KOPT-K1 (cell line): ENCODE measurements around the gene PLA2G4B.

Experiments used
- H3K27ac ChIP-seq: fragments of 200-600 bp; sonication (generic); 2 replicates; pipeline ENCODE4 v1.5.1; 2016; ENCODE audit warnings: antibody characterized with exemption, mild to moderate bottlenecking, low read depth, low read length; ENCODE audit not compliant: poor library complexity, severe bottlenecking
- H3K36me3 ChIP-seq: fragments of 200-600 bp; sonication (generic); 2 replicates; pipeline ENCODE4 v1.5.1; 2017; ENCODE audit warnings: antibody characterized with exemption, mild to moderate bottlenecking, low read length, moderate library complexity; ENCODE audit not compliant: insufficient read depth
- H3K9me3 ChIP-seq: fragments of 200-600 bp; sonication (generic); 2 replicates; pipeline ENCODE4 v1.5.1; 2017; ENCODE audit warnings: antibody characterized with exemption, low read length, mild to moderate bottlenecking; ENCODE audit not compliant: insufficient read depth, poor library complexity, severe bottlenecking

PLA2G4B gene, protein sequence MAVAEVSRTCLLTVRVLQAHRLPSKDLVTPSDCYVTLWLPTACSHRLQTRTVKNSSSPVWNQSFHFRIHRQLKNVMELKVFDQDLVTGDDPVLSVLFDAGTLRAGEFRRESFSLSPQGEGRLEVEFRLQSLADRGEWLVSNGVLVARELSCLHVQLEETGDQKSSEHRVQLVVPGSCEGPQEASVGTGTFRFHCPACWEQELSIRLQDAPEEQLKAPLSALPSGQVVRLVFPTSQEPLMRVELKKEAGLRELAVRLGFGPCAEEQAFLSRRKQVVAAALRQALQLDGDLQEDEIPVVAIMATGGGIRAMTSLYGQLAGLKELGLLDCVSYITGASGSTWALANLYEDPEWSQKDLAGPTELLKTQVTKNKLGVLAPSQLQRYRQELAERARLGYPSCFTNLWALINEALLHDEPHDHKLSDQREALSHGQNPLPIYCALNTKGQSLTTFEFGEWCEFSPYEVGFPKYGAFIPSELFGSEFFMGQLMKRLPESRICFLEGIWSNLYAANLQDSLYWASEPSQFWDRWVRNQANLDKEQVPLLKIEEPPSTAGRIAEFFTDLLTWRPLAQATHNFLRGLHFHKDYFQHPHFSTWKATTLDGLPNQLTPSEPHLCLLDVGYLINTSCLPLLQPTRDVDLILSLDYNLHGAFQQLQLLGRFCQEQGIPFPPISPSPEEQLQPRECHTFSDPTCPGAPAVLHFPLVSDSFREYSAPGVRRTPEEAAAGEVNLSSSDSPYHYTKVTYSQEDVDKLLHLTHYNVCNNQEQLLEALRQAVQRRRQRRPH

GRCh38 chr15:41838400-41838897 lies at the start of gene PLA2G4B:
PLA2G4B (plus strand) TSS chr15:41838847; CDS start chr15:41838914, 67 bp downstream.
- Histone ChIP-seq H3K36me3 (no peaks in the 10 kb centered on the region), H3K27ac (no peak within 1 kb of the TSS)

GRCh38 chr15:41789236-41789635 lies 49.4 kb upstream of the PLA2G4B start:
- no peaks in the 10 kb centered on the region for H3K36me3 ChIP-seq
- no peaks in the 10 kb centered on the region for H3K9me3 ChIP-seq
- peak overlapping the region; percentile 25 for H3K27ac ChIP-seq

More at GRCh38 chr15:41838400-41838897, at the start of gene PLA2G4B:
- no peaks in the 10 kb centered on the region for H3K9me3 ChIP-seq

DNA sequence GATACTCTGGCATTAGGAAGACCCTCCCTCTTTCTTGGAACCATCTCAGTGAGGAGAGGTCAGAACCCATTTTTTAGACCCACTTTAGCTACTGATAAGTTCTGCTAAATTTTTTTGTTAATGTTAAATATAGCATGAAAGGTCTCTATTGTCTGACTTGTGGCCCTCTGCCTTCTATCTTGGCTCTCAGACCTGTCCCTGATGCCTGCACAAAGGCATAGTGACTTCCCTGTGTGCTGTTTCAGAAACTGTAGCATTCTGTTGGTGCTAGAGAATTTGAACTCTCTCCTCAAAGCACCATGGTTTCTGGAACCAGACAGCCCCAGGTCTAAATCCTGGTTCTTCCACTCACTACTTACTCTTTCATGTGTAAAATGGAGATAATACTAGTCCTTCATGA lies 49.0 kb upstream of the PLA2G4B start:
- H3K36me3 ChIP-seq = no peaks in the 10 kb centered on the region
- peak overlapping the region; percentile 25 for H3K27ac ChIP-seq
- H3K9me3 ChIP-seq = no peaks in the 10 kb centered on the region

GRCh38 chr15:41790169-41790568 lies 48.5 kb upstream of the PLA2G4B start:
- Histone ChIP-seq H3K27ac (peak overlapping the region; percentile 73), H3K36me3 (no peaks in the 10 kb centered on the region), H3K9me3 (no peaks in the 10 kb centered on the region)

- Histone ChIP-seq H3K36me3 (no peaks in the 10 kb centered on the region), H3K27ac (peak overlapping the region; percentile 73), H3K9me3 (no peaks in the 10 kb centered on the region)
Measured at GRCh38 chr15:41790756-41791546, 47.7 kb upstream of the PLA2G4B start.

DNA sequence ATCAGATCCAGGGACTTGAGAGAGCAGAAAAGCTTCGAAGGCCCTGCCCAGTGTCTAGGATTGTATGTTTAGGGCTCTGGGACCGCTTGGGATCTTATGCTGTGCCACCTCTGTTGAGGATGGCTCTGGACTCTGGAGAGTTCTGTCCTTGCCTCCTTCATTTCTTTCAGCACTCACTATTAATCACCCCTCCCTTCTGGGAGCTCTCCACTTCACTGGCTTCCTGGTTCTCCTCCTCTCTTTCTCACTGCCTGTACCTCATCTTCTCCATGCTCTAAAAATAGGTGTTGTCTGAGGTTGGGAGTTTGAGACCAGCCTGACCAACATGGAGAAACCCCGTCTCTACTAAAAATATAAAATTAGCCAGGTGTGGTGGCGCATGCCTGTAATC lies 47.1 kb upstream of the PLA2G4B start:
- H3K9me3 ChIP-seq = no peaks in the 10 kb centered on the region

DNA sequence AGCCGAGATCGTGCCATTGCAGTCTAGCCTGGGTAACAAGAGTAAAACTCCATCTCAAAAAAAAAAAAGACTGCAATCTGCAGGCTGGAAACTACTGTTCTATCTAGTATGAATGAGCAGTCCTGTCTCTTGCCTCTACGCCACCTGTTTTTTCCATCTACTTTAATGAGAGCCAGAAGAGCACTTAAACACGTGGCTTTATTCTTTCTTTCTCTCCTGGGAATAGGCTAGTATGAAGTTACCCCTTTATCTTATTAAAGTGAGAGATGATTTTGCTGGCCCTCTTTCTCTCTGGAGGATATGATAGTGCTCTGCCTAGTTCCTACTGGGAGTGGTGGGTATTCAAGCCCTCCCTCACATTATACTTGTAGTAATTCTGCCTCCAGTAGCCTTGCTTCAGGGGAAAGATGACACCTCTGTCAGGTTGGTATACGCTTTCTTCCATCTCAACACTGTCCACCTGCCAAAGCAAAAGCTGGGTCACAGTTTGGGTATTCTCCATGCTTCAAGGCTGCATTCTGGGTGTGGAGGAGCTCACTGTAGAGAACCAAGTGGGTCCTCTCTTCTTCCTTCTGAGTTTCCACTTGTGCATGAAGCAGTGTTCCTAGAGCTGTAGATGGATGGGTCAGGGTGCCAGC lies 46.5 kb upstream of the PLA2G4B start:
- Histone ChIP-seq H3K36me3 (no peaks in the 10 kb centered on the region), H3K27ac (no peak overlapping the region), H3K9me3 (no peaks in the 10 kb centered on the region)

More for the DNA sequence above, 47.1 kb upstream of the PLA2G4B start:
- Histone ChIP-seq H3K27ac (peak overlapping the region; percentile 73), H3K36me3 (no peaks in the 10 kb centered on the region)

DNA sequence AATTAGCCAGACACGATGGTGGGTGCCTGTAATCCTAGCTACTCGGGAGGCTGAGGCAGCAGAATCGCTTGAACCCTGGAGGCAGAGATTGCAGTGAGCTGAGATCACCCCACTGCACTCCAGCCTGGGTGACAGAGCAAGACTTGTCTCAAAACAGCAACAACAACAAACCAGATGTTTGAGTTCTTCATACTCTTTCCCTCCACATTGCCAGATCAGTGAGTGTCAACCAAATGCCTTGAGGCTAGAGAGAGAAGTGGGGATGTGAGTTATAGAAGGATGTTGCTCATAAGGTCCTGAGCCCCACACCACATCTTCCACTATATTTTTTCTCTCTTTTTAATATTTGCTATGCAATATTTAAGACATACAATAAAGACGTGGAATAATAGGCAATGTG lies 44.6 kb upstream of the PLA2G4B start:
- H3K27ac ChIP-seq = no peak overlapping the region
- no peaks in the 10 kb centered on the region for H3K9me3 ChIP-seq
- H3K36me3 ChIP-seq = no peaks in the 10 kb centered on the region

- H3K27ac ChIP-seq = peak overlapping the region; percentile 38
- peaks cover 15% of the 10 kb centered on the region; the same call in 1 of the 2 replicates for H3K36me3 ChIP-seq
- H3K9me3 ChIP-seq = no peaks in the 10 kb centered on the region
Measured at GRCh38 chr15:41795996-41796856, 42.4 kb upstream of the PLA2G4B start.

DNA sequence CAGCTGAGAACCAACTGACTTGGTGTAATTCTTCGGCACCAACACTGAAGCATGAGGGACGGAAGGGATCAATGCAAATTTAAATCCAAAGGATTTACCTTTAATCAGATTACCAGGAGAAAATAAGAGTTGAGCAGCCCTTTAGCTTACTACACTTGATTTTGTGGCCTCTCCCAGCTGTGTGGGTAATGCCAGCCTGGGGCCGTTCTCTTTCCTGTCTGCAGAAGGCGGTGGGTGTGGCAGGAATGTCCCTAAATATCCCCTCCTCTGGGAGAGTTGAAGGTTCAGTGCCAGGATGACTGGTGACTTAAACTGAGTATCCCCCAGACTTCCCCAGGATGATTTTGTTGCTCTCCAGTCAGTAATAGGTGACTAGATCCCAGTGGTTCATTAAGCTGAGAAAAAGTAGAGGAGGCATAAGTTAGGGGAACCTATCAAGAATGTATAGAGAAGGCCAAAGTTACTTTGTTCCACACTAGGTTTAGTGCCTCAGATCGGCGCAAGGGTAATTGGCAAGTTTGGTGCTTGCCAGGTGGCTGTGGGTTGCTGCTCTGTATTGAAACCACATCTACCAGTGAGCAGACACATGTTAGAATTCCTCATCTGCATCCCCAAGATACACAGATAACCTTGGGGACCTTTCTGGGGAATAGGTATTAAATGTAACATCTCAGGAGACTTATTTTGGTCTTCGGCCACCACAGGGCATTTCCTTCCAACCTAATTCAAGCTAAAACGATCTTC lies 41.3 kb upstream of the PLA2G4B start:
- Histone ChIP-seq H3K27ac (peak overlapping the region; percentile 15), H3K9me3 (no peaks in the 10 kb centered on the region), H3K36me3 (peaks cover 22% of the 10 kb centered on the region; the same call in 1 of the 2 replicates)

GRCh38 chr15:41798607-41799487 lies 39.8 kb upstream of the PLA2G4B start:
- no peaks in the 10 kb centered on the region for H3K9me3 ChIP-seq
- H3K27ac ChIP-seq = no peak overlapping the region
- peaks cover 22% of the 10 kb centered on the region; the same call in 1 of the 2 replicates for H3K36me3 ChIP-seq

DNA sequence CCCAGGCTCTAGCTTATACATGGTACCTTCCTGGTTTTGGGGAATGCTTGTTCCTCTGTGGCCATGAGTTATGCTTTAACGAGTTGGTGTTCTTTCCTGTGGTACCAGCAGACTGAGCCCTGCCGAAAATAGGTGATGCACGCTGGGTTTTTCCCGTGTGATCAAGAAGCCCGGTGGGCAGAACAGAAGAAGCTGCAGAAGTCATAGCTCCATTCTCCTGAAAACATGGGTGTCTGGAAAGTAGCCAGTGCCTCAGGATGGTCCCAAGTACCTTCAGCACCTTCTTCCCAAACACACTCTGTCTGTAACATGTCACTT lies 39.2 kb upstream of the PLA2G4B start:
- H3K27ac ChIP-seq = no peak overlapping the region
- H3K9me3 ChIP-seq = no peaks in the 10 kb centered on the region
- H3K36me3 ChIP-seq = peaks cover 22% of the 10 kb centered on the region; the same call in 1 of the 2 replicates
